GM18867 (cell line): ENCODE measurements around the gene NKD1.

Experiments used
- ATAC-seq: cut with Tn5 transposase; IDR thresholded peaks from one replicate; pipeline ENCODE4 v1.9.1; 2021; ENCODE audit warnings: mild to moderate bottlenecking, moderate library complexity; ENCODE audit not compliant: unreplicated experiment

NKD1 gene

DNA sequence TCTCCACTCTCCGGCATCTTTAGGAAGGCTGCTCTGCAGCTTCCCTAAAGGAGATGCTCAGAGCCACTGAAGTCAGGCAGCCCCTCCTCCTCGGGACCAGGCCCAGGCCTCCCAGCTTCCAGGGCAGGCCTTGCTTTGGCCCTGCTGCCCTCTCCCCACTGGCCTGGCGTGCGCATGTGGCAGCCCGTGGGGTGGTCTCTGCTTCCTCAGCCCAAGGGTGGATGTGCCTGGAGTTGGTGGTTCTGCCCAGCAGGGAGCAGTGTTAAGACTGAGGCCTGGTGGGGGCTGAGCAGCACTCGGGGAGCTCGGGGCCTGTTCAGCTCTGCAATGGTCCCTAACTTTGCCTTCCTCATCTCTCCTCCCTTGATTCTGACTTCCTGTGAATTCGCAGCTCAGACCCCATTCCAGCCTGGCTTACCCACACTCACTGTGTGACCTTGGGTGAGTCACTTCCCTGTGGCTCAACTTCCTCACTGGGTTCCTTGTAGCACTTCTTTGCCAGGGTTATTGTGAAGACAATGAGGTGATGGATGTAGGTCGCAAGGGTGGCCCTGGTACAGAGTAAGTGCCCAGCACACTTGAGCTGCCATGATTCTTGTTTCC, 63.2 kb downstream of the NKD1 start:
- ATAC-seq: no peak

DNA sequence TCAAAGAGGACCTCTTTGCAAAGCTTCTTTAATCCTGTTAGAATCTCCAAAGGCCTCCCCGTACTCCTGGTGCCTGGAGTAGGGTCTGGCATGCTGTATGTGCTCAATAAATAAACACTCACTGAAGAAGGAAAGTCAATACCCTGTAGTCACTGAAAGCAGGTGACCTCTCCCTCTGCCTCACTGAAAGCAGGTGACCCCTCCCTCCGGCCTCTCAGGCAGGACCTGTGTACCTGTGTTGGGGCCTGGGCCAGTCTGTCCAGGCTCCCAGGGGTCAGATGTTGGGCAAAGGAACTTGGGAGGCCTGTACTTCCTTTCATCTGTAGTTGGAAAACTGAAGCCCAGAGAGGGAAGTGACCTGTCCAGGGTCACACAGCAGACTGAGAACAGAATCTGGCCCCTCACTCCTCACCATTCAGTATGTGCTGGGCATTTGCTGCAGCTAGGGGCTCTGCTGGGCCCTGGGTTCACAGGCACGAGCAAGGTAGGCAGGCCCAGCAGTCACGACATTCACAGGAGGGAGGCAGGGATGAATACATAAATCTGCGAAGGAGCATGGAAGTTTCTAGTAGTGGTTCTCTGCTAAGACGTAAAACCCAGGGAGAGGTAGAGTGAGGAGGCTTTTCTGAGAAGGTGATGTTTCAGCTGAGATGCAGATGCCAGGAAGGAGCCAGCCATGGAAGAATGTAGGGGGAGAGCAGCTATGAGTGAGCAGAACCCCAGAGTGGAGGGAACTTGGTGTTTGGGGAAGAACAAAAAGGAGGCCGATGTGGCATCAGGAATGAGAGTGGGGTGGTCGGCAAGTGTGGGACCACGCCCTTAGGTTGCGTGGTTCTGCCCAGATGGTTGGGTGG, 64.0 kb downstream of the NKD1 start:
- ATAC-seq: no peak

DNA sequence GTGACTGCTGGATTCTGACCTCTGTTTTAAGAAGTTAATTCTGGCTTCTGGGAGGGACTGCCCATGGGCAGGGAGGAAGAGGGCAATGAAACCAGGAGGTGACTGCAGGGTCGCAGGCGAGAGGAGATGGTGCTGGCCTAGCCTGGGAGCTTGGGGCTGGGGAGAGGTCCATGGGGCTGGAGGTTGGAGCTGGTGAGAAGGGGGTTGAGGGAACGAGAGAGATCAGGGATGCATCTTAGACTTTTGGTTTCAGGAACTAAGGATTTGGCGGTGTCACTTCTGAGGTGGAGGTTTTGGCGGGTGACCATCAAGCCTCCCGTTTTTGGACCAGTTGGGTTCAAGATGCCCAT, 64.6 kb downstream of the NKD1 start:
- no peak for ATAC-seq

DNA sequence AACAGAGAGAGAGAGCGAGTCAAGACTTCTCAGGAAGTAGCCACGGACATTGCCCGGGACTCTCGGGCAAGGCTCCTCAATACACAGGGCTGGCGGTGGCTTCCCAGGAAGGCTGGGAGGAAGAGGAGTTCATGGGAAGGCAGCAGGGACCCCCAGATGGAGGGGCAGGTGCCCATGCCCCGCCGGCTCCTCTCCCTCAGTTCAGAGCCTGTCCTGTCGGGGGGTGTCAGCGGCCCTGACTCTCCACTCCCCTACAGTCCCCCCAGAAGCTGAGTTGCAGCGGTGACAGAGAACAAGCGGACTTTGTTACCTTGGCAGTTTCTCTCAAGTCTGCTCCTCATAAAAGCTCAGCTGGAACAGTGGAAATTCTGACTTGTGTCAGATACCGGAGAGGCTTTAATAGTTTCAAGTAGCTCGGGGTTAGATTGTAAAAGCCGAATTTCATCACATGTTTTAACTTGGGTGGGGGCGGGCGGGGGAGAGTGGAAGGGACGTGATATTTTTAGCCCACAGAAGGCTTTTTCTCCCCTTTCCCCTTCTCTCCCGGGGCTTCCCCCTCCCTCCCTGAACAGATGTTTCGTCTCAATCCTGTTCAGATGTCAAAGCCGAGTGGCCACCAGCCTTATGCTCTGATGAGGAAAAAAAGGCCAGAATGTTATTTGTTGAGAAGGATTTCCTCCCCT, 65.2 kb downstream of the NKD1 start:
- ATAC-seq: no peak

DNA sequence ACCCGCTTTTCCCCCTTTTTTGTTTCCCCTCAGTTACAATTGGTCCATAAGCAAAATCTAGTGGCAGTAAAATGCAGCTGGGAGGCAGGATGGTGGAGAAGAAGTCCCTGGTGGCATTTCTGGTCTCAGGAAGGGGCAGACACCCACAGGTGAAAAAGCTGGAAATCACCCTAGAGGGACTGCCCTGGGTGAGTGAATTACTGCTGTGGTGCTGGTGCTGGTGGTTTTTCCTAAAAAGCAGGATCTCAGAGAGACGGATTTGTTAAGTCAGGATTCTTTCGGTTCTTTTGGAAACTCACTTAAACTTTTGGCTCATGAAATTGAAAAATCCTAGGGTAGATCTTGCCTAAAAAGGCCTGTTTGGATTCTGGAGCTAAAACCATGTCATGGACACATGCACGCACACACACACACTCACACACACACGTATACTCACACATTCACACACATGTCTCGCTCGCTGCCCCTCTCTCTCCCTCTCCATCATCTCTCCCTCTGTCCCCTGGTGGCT, 65.8 kb downstream of the NKD1 start:
- no peak for ATAC-seq

DNA sequence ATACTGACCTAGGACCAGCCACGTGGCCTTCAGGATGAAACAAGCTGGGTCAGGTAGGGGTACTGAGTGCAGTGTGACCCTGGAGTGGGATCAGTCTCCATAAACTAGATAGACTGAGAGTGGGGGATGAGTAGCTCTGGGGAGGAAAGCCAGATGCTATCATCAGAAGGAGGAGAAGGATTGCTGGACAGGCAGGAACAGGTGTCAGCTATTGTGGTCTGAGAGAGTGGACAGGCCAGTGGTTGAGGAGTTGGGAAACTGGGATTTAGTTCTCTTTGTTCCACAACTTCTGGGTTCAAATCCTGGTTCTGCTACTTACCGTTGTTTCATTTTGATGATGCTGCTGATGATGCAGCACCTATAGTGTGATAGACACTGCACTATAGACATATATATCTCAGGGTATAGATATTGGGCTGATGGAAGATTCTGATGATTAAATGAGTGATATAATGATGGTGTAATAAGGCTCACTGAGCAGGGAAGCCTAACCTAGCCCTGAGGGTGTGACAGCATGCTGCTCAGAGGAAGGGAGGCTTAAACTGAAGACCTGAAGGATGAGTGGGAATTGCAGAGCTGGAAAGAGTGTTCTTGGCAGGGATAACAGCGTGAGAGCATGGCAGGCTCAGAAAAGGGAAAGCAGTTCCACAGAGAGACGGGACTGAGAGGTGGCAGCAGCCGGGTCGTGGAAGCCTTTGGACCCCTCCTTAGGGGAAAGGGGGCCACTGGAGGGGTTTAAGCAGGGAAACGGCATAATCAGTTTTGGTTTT, 66.9 kb downstream of the NKD1 start:
- no peak for ATAC-seq

DNA sequence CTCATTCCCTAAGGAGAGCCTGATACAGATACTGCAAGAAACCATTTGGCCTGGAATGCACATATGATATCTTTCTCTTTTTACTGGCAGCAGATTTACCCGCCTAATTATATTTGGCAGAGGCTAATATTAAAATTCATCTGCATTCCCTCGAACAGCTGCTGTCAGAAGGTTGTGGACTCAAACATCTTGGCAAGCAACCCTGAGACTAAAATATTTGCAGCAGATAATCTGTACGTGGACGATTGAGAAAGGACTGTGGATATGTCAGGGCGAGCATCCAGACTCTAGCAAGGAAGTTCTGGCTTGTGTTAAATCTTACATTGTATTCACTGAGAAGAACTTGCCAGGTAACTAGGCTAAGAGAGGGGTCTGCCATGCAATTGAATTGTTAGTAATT, 67.7 kb downstream of the NKD1 start:
- no peak for ATAC-seq

DNA sequence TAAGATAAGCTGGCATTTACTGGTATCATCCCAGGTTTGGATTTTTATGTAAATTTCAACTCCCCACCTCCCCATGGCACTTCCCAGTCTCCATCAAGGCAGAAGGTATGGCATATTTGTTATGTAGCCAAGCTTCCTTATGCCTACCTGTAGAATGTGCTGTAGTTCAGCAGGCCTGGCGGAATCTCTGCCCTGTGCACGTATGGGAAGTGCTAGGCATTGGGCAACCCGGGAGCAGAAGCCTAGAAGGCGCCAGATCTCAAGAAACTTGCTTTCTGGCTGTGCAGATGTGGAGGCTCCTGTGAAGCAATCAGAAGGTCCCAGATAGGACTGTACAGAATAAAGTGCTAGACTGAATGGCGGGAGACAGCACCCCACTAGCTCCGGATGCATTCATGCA, 68.2 kb downstream of the NKD1 start:
- no peak for ATAC-seq

DNA sequence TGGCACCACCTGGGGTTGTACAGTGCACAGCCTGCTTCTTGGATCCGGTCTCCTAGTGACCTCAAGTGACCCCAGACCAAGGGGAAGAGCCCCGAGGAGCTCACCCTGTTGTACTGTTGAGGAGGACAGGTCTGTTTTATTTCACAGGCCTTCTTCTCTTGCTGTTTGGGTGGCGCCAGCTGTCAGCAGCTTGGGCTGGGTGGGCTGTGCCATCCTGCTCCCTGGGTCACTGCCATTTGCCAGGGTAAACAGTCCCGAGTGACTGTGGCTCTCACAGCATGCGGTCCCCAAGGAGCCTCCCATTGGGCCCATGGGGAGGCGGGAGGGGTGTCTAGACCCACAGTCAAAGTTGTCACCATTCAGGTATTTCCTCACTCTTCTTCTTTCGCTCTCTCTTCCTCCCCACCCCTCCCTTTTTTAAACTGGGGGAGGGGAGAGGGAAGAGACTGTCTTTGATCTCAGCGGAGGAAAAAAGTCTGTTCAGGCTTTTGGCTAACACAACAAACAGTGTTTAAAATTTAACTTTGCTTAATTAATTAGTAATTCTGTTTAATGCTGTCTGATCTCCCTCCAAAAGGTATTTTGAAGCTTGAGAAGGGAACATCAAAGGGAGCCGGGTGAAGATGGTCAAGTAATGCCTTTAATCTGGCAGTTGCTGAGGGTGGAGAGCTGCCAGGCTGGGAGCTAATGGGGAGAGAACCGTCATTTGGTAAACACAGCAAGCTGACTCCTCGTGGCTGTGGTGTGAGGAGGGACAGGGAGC, 68.9 kb downstream of the NKD1 start:
- ATAC-seq: no peak

DNA sequence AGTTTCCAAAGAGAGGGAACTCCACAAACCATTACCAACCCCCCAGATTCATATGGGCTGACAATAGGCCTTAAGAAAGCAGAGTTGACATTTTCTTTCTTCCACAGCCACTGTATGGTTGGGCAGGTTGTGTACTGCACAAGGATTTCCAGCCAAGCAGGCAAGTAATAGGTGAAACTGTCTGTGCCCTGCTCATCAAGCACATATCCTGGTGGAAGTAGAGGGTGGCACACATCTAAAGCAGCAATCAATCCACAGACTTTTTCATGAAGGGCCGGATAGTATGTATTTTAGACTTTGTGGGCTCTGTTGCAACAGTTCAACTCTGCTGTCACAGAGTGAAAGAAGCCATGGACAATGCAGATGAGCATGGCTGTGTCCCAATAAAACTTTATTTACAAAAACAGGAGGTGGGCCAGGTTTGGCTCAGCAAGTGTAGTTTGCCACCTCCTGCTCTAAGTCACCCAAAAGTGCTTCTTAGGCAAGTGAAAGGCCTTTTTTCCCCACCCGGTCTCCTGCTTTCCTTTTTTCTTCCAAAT, 69.5 kb downstream of the NKD1 start:
- ATAC-seq: no peak

DNA sequence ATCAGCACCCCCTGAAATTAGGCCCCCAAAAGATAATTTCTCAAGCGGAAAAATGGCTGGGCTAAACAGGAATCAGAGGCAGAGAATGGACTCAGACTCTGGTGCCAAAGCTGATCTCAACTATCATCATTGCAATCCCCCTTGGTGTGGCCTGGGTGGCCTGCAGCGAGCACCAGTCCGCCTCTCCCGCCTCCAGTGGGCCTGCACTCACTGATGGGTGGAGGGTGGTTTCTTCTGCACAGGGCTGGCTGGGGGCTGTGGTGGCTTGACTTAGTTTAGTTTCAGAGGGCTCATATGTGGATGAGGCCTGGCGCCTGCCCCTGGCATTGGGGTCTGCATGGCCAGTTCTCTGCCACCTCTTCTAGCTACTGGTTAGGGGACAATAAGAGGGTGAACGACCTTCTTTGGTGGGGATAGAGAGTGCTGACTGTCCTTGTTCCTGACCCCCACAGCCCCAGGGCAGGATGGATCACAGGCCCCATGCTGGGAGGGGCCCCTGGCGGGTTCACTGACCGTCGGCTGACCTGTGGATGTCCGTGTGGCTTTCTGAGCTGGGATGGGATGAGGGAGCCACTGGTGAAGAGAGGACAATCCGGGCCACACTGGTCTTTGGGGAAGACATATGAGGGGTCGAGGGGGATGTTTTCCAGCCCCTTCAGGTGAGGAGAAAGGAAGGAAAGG, 70.2 kb downstream of the NKD1 start:
- ATAC-seq: no peak

DNA sequence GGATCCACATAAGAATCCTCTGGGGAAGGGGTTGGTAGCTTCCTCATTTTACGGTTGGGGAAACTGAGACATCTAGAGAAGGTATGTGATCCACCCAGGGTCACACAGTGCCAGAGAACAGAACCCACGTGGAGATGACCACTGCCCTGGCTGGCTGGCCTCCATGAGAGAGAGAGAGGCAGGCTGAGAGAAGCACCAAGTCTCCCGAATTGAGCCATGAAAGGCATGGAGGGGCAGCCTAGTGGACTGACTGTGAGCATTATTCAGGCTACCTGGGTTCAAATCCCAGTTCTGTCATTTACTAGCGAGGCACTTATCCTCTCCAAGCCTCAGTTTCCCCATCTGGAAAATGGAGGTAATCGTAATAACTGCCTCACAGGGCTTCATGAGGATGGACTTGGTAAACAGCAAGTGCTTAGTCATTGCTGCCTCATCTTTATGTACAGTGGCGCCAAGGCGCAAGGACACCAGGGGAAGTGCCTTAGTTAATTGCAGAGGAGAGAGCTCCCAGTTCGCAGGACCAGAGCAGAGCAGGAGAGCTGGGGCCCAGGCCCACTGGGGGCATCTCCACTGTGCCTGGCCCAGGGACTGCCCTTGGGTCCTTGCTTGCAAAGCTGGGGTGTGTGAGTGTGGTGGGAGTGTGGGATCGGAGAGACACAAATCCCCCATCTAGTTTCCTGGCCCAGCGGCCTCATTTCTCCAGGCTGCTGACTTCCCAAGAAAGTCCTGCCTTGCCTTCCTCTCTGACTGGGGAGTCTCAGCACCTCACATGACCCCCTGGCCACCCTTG, 71.7 kb downstream of the NKD1 start:
- no peak for ATAC-seq

DNA sequence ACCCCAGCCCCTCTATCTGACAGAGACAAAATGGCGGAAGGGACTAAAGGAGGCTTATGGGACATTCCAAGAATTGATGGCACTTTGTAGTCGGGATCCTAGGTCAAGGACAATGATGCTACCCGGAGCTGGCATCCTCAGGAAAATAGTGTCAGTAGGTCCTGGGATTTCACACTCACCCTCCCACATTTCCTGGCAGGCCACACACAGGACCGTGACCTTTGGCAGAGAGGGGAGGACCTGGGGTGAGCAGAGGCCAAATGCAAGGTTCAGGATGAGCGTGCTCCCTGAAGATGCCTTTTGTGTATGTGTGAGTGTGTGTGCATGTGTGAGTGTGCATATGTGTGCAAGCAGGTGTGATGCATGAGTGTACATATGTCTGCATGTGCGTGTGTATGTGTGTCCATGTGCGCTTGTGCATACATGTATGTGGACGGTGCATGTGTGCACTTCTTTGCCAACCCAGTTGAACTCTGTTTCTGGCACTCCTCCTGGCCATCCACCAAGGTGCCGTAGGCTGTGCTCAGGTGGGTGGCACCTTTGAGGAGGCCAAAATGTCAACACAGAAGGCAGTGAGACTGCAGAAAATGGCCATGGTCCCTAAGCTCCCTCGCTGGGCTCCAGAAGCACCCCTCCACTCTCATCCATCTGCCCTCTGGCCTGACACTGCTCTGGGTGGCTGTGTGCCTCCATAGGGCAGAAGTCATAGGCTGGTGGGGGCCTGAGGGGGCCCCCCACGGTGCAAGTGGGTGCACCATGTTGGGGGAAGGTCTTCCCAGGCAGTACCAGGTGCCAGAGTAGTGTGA, 72.7 kb downstream of the NKD1 start:
- ATAC-seq: no peak

DNA sequence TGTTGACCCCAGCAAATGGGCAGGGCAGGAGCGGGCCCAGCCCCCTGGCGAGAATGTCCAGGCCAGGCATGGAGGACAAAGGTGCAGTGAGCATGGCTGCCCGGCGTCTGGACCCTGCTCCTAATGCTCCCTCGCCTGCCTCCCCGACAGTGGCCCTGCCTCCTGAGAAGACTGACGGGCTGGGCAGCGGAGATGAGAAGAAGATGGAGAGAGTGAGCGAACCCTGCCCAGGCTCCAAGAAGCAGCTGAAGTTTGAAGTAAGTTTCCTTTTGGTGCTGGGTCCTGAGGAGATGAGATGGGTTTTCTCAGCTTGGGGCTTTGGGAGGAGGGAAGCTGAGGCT, 73.2 kb downstream of the NKD1 start:
- ATAC-seq: no peak

DNA sequence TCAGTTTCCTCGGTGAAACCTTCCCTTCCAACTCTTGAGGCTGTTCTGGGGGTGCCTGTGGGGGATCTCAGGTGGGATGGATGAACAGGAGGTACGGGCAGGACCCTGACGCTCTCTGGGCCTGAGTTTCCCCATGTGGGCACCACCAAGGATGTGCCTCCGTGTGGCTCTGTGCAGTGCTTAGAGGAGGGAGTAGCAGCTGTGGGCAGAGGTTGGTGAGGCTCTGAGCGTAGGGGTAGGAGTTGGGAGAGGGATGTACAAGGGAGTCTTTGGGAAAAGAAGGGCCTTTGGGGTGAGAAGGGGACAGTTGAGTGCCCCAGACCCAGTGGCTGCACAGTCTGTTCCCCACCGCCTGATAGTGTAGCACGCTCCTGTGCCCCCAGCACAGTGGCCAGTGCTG, 73.8 kb downstream of the NKD1 start:
- no peak for ATAC-seq

DNA sequence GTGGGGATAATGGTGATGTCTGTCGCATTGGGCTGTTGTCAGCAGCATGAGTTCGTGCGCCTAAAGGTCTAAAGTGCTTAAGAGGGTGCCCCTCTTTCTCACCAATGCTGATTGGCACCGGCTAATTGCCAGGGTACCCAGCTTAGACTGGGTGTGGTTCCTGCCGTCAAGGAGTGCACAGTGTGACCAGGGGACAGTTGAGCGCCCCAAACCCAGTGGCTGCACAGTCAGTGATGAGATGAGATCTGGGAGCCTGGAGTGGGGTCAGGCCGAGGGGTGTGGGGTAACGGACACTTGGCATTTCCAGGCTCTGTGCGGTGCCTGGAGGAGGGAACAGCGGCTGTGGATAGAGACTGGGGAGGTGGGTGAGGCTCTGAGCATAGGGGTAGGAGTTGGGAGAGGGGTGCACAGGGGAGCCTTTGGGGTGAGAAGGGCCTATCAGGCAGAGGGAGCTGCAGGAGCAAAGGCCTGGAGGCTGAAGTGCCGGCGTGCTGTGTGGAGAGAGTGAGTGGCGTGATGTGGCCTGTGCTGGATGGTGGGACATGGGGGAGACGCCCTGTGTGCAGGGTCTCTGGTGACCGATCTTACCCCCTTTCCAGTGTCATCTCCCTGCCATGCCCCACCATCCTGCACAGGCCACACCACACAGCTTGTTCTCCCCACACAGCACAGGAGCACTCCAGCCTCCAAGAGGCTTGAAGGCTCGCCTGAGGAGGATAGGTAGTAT, 74.6 kb downstream of the NKD1 start:
- ATAC-seq: no peak

DNA sequence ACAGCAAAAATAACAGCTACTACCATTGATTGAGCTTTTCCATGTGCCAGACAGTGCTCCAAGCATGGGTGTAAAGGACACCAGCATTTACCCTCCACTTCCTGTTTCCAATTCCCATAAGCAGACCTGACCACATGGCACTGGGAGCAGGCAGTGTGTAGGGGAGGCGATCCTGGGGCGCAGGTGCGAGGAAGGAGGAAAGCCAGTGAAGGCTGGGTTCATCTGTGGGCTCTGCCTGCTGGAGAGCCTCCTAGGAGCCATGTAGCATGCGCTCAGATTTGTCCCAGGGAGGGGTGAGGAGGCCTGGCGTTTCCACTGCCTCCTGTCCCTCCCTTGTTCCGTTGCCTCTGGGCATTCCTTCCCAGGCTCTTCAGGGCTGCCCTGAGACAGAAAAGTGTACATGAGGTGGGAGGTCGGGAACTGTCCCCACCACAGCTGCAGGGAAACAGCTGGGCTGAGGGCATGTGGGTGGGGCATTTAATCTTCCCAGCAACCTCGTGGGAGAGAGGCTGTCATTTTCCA, 76.3 kb downstream of the NKD1 start:
- no peak for ATAC-seq
